Activated CD4-positive, CD25-positive, alpha-beta regulatory T cell treated with anti-CD3 and anti-CD28 coated beads, Interleukin-2, amount 50 U/mL, for 16 hours (primary cell): ENCODE measurements around the gene DNAJC6.
"Not testable (repeated sequence)": the region's sequence is repeated elsewhere in the genome, so short reads cannot be mapped to it uniquely, and the experiment has no call there.

Experiments used
- DNase-seq: peaks from one replicate; pipeline ENCODE4 v3.0.0-alpha.2; 2020; ENCODE audit warnings: low read depth, low spot score

The DNAJC6 gene

DNA sequence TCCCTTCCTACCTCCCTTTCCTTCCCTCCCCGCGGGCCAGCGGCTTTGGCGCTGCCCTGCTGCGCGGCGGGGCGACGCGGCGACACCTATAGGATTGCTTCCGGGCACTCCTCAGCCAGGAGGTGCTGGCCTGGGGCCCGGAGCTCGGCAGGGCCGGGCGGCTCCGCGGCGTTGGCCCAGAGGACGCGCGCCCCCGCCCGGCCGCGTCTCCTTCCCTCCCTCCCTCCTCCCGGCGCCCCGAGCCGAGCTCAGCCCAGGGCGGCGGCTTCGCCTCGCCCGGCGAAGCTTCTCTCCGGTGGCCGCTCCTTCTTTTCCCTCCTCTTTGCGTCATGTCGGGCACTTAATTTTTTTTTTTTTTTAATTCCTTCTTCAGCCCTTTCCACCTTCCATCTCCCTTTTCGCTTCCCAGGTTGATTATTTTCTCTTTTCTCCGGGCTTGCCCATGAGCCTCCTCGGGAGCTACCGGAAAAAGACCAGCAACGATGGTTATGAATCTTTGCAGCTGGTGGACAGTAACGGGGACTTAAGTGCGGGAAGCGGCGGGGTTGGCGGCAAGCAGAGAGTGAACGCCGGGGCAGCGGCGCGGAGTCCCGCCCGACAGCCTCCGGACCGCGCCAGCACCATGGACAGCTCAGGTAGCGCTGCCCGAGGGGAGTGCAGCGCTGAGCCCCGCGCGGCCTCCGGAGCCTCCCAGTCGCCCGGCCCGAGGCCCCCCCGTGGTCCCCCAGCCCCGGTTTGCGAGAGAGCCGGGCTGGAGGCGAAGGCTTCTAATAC is at the start of gene DNAJC6:
Gene DNAJC6, plus strand, starts transcription at position 240 of the 774 bp plus-strand sequence. Its CDS starts 203 bp downstream, at position 443.
- no peak for DNase-seq

DNA sequence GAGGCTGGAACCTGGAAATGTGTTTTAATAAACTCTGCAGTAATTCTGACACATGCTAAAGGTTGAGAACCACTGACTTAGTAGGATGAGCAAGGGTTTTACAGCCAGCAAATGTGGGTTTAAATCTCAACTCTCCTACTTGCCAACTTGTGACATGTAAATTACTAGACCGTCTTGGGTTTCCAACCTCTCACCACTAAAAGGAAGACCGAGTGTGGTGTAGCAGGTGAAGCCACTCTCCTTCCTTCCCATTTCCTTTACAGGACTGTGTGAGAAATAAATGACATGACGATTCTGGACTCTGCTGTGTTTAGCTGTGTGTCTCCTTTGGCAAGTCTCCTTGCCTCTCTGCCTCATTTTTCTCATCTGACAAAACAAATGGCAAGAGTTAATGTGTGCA is 49.5 kb upstream of the DNAJC6 start:
- no peak for DNase-seq

DNA sequence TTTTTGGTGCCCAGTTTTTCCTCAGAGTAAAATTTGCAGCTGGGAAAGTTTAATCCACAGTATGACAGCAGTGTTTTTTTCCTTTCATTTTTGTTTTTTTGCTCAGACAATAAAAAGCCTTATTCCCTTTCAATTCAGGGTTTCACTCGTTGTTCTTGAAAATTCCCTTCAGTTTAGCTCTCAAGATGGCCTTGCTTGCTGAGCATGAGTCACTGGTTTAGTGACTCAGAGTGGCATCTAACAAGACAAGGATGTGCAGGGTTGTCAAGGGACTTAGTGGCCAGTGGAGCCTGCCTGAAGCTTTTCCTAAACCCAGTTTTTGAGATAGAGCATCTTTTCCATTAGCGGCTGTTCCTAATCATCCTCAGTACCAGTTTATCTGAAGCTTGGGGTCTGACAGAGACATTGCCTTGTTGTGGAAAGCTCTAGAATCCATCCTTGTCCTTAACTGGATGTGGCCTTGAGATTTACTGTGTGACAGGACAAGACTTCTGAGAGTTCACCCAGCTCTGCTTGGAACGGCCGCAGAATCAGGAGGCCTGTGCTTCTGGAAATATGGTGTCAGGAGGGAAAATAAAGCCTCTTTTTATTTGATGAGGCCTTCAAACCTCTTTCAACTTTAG is 48.4 kb upstream of the DNAJC6 start:
- no peak for DNase-seq

DNA sequence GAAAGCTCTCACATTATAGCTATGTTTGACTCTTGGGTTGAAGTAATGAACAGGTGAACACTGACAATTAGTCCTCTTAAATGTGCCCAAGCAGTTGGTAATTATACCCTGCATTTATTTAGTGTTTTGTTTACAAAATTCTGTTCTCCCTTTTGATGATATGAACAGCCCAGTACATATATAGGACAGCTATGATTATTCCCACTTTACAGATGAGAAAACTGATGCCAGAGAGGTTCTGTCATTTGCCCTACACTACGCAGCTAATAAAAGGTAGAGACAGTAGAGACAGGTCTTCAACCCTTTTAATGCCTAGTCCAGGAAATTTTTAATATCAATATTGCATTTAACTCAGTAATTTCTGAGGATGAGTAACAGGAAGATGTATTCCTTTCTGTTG is 46.1 kb upstream of the DNAJC6 start:
- no peak for DNase-seq

DNA sequence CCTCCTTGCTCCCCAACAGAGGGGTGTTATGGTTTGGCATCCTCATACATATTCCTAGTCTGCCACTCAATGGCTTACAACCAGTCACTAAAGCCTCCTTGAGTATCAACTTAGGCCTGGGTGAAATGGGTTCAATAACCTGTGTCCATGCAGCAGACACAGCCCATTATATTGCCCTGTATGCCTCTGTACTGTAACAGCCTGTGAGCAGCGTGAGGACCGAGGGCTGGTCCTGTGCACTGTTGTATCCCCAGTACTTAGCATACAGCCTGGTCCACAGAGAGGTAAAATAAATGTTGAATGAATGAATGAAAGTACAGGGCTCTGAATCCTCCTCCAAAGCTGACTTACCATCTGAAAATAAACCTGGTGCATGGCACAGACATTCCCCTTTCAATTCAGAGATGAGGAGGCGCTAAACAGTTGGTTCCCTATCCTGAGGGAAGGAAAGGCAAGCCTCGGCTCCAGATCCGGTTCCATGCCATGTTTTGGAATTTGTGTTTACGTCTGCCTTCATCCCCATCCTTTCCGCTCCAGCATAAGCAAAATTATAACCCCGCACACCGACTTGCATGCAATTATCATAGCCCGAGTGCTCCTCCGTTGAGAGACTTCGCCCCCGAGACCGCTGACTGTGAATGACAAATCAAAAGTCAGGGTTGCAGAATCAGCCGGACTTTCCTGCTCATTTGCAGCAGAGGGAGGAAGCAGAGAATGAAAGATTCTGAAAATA is 45.0 kb upstream of the DNAJC6 start:
- DNase-seq, result no peak

DNA sequence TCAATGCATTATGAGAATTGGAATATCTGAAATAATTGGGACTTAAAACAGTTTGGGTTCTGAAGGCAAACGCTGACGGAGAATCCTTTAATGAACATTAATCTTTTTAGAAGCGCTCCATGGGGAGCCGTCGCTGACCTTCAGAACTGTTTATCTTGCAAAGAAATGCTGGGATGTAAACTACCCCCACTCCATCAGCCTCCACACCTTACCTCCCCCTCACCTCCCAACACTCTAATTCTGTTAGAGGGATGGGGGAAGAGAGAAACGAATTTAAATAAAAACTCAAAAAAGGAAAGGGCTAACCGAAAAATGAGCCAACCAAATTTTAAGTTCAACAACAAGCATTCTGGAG is 44.1 kb upstream of the DNAJC6 start:
- no peak for DNase-seq

DNA sequence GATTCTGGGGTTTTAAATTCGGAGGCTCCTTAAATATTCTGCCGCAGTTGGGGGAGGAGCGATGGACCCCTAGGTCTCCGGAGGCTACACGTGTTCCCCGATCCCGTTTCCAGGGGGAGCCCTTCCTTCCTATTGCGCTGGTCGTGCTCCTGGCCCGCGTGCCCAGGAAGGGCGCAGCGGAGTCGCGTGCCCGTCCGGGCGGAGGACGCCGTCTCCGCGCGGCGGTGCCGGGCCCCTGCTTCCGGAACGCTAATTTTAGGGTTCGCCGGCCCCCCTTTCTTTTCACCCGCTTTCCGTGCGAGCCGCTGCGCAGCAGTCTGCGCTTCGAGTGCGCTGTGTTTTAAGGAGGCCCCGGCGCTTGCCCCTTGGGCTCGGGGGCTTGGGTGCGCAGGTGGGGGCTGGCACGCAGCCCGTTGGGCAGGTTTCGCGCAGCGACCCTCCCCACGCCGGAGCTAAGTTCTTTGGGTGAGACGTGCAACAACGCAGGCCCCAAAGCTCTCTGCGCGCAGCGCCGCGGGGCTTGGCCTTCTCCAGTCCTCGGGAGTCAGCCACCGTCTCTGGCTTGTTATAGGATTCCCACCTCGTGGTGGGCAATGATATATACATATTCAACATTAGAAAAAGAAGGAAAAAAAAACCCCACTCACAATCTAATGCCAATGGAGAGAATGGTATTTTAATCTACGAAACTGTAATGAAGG is 43.5 kb upstream of the DNAJC6 start:
- DNase-seq, result no peak

DNA sequence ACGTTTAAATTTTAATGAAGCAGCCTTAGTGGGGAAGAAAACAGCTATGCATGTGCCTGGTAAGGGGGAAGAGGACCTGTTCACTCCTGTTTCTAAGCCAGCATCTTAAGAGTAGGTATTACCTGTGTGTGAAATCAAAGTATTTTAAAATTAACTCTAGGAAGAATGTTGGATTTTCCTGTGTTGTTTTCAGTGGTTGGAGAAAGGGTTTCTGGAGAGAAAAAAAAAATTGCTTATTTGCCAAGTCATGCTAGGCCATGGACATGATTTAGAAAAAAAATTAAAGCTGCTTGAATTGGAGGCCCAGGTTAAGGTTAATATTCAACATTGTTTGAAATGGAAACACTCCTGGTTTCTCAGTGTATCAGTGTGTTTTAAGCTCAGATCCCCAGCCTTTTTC is 42.9 kb upstream of the DNAJC6 start:
- DNase-seq, result no peak

DNA sequence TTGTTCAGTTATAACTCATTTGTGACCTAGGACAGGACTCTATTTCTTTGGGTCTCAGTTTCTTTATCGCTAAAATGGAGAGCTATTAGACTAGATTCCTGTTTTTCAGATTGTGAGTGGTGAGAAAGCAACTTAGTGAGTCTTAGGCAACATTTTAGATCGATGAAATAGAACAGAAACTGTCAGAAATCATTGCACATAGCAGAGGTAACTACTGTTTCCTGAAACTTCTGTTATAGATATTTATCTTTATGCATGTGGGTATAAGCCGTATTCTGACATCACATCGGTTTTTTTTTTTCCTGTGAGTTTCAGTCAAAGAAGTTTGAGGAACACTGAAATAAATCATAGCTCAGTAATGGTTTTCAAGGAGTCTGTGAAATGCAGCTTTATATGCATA is 42.1 kb upstream of the DNAJC6 start:
- no peak for DNase-seq

DNA sequence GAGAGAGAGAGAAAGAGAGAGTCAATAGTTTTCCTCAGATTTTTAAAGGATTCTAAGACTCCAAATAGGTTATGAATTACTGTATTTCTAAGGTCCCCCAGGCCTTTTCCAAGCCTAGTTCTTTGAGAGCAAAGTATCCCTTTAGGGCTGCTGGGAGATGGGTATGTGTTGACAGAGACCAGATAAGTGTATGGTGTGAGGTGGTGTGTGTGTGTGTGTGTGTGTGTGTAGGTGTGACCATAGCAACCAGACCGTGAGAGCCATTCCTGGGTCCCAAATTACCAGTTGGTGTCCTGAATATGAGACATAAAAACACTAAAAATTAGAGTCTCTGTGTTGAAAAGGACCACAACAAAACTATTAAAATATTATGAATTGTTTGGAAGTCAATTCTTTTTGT is 41.7 kb upstream of the DNAJC6 start:
- DNase-seq, result no peak

DNA sequence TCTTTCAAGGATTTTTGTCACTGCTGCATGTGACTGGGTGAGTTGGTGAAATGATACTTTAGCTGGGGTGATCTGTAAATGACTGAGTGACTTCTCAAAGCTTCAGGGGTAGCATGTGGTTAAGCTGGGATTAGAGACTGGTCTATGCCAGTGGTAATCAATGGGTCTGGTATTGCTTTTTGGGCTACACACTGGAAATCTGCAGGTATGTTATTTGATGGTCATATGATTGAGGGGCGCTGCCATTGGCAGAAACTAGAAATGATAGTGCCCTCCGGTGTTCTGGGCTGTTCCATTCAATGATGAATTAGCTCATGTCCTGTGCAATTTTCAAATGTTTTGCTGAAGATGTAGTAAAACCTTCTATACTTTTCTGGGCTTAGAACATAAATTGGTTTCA is 39.7 kb upstream of the DNAJC6 start:
- DNase-seq, result no peak

DNA sequence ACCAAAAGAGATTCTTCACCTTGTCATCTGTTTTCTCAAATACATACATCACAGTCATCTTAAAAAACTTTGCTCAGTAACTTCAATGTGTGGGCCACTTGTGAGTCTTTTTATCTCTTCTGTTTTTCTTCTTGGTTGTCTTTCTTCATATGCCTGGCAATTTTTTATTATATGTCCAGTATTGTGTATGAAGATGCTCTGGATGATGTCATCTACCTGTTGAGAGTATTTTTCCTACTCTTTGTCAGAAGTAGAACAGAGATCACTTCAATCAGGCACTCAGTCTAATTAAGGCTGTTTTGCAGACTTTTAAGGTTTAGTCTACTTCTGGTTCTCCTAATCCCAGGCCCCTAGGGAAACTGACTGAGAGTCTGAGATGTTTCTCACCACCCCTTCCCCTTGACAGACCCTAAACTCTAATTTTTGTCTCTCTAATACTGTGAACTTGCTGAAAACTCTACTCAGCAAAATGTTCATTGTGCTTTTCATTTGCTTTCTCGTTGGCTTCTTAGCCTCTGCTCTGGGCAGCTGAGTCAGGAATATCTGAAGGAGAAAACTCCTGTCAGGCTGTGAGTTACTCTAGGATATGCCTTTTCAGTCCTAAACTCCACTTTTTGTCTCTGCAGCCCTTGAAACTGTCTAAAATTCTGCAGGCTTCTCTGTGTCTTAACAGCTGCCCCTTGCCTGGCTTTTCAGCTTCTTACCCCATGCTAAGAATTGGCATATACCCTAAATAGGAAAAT is 33.0 kb upstream of the DNAJC6 start:
- DNase-seq, result no peak

DNA sequence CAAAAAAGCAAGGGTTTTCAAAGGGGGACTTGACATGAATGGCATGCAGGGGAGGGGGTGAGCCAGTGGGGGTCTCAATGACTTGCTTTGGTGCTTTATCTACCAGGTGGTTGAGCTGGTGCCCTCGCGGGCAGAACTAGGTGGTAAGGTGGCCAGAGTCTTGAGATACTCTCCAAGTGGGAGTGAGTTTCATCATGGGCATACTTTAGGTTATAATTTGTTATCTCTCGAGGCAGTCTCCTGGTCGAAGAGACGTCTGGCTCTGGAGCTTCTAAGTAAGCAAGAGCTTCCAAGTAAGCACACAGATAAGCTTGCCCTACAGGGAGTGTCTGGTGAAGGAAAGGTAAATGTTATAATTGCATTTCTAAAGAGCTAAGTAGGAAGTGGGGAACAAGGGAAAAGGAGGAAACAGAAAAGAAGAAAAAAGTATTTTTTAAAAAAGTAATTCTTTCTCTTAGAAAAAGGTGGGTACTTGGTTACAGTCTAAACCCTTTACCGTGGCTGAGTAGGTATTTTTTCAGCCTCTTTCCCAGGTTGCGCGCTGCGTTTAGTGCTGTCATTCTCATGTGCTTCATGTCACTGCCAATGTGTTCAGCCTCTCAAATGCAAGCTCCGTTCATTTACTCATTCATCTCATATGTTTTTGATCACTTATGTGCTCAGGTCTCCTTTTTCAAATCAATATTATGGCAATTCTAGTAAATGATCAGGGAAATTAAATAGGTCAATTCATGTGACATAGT is 31.6 kb upstream of the DNAJC6 start:
- no peak for DNase-seq

DNA sequence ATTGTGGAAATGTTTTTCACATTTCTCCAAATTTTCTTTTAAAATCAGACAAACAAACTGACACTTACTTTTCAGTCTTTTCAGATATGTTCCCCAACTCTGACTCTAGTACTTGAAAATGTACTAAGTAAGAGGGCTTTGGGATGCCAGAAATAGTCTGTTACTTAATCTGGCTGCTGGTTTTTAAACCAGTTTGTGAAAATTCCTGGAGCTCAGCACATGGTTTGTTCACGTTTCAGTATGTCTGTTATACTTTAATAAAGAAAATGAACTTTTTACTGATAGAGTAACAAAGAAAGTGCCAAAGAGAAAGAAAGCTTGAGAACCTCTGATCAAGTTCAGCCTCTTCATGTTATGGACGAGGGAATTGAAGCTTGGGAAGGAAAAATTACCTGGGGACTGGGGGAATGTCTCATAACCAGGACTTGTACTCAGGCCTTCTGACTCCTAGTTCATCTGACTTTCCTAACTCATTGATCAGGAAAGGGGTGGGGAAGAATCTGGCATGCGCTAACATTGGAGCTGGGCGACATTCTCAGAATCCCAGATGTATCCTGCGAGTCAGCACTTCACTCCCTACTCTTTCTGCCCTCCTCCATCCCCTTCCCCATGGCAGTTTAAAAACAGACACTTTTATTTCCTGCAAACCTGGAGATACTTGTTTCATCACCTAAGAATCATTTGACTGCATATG is 30.8 kb upstream of the DNAJC6 start:
- no peak for DNase-seq

DNA sequence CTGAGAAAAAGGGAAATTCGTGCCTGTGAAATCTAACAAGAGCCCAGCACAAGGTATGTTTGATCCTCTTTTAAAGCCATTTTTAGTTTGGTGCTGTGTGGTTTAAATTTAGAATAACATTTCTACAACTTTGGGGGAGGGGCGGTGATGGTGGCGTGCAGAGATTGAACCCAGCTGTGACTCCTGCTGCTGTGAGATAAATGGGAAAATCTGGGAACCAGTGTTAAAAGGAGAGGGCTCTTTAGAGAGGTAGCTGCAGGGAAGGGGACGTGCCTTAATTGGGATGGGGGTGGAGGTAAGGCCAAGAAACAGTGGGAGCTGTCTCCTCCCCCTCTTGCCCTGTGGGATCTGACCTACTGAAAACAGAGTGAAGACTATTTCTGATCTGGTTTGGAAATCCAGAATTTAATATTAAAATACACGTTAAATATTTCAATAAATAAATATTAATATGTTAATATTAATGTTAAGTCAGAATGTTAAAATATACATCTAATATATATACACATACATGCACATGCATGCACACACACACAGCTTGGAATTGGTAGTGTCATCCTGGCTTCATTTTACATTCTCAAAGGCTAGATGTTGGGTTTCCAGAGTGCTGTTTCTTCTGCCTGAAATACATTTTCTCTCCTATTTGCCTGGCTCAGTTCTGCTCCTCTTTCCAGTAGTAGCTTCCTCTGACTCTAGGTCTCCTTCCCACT is 30.1 kb upstream of the DNAJC6 start:
- DNase-seq, result no peak

DNA sequence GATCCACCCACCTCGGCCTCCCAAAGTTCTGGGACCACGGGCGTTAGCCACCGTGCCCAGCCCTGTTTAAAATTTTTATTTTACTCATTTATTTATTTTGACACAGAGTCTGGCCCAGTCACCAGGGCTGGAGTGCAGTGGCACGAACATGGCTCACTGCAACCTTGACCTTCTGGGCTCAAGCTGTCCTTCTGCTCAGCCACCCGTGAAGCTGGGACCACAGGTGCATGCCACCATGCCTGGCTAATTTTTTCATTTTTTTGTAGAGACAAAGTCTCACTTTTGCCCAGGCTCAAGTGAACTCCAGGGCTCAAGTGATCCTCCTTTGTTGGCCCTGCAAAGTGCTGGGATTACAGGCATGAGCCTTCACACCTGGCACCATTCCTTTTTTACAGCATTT is 27.5 kb upstream of the DNAJC6 start:
- DNase-seq, result no peak

DNA sequence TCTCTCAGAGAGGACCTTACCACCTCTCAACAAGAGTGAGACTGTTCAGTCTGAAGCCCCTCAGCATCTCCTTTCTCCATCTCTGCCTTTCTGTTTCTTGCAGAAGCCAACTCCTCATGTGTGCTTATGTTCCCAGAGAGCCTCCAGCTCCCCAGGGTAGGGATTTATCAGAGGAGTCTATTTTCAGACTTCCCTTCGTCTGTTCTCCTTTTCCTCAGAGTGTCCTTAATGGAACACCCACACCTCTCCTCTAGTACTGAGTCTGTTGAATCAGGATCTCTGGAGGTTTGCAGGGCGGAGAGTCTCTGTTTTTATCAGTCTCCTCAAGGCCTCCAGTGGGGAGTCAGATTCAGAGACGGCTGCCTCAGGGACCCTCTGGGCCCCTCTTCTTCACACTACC is 25.1 kb upstream of the DNAJC6 start:
- DNase-seq, result no peak

DNA sequence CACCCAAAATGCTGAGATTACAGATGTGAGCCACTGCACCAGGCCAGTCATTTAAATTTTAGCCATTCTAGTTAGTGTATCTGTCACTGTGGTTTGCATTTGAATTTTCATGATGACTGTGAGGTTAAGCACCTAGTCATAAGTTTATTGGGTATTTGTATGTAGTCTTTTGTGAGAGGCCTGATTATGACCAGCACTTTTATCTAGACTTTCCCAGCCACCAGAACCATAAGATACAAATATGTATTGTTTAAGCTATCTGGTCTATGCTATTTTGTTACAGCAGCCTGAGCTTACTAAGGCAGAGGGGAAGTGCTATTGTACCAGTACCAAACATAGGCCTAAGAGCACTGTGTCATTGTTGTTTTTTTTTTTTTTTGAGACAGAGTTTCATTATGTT is 19.9 kb upstream of the DNAJC6 start:
- DNase-seq, result no peak

DNA sequence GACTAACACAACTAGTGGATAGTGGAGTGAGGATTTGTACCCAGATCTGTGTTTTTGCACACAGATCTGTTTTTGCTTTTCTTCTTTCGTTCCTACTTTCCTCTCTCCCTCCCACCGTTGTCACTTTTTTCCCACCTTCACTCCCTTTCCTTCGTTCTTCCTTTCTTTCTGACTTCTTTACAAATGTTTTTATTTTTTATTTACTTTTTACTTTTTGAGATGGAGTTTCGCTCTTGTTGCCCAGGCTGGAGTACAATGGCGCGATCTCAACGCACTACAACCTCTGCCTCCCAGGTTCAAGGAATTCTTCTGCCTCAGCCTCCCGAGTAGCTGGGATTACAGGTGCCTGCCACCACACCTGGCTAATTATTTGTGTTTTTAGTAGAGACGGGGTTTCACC is 17.5 kb upstream of the DNAJC6 start:
- not testable (repeated sequence) for DNase-seq
